ENCODE measurements around the gene MYH16.

- no peak for TF ChIP-seq POLR2AphosphoS5 (IDR thresholded peaks at IDR 0.05)
- no peak for TF ChIP-seq EP300 (IDR thresholded peaks at IDR 0.05)
- no peak for TF ChIP-seq POLR2A (IDR thresholded peaks at IDR 0.05)
- no peak for TF ChIP-seq CTCF (IDR thresholded peaks at IDR 0.05)
These were observed 16.5 kb downstream of the MYH16 start for GRCh38 chr7:99289185-99289584.

Data from gastroesophageal sphincter (tissue), 3 donors.